K562 (cell line): ENCODE data around the gene BCL7C. TPM values are rescaled to one million over a fixed set of nuclear protein-coding genes. Genes with fewer than 3 reads are reported as not detected.

ENCODE experiments used
- ATF7 ChIP-seq: fragments of 450-650 bp; IDR thresholded peaks from 2 replicates; pipeline ENCODE4 v1.7.1; 2014; ENCODE audit warnings: mild to moderate bottlenecking, moderate library complexity
- BRCA1 ChIP-seq, 2 experiments: fragments of 450-650 bp in 1 of 2; sonication (generic) in 1 of 2; formaldehyde crosslinking in 1 of 2; IDR thresholded peaks; 2 replicates each; pipeline versions ENCODE4 v1.5.0 to v1.6.1; 2017 to 2020; ENCODE audit warnings: mild to moderate bottlenecking in 1 of 2, missing genetic modification reagents in 1 of 2
- CXXC5 ChIP-seq: fragments of 250-450 bp; sonication (Bioruptor Pico); IDR thresholded peaks from 2 replicates; pipeline ENCODE4 v1.8.0; 2022; ENCODE audit warnings: inconsistent platforms, mild to moderate bottlenecking, moderate library complexity
- EP300 ChIP-seq: IDR thresholded peaks from 2 replicates; pipeline ENCODE4 v1.6.1; 2012; ENCODE audit warnings: low read length, improper control_type of control experiment
- FOXO4 ChIP-seq: fragments of 450-650 bp; formaldehyde crosslinking; IDR thresholded peaks from 2 replicates; pipeline ENCODE4 v1.4.0; 2020; ENCODE audit warnings: mild to moderate bottlenecking, moderate library complexity
- FOXP4 ChIP-seq: sonication (generic); formaldehyde crosslinking; IDR thresholded peaks from 2 replicates; pipeline ENCODE4 v1.8.0; 2022; ENCODE audit warnings: mild to moderate bottlenecking, missing genetic modification reagents, borderline replicate concordance
- FUS ChIP-seq: fragments of 200-400 bp; formaldehyde crosslinking; optimal IDR thresholded peaks from 2 replicates; pipeline ENCODE3; 2017; ENCODE audit warnings: low read depth, low read length
- HNRNPUL1 ChIP-seq: fragments of 200-400 bp; formaldehyde crosslinking; IDR thresholded peaks from 2 replicates; pipeline ENCODE4 v1.6.1; 2017; ENCODE audit warnings: low read length
- KDM1A ChIP-seq, 2 experiments: fragments of 450-650 bp; IDR thresholded peaks; 2 replicates each; pipeline ENCODE4 v1.6.1; 2016; ENCODE audit warnings: mild to moderate bottlenecking in 2 of 2
- LEF1 ChIP-seq: fragments of 450-650 bp; IDR thresholded peaks from 2 replicates; pipeline ENCODE4 v1.6.1; 2016; ENCODE audit warnings: mild to moderate bottlenecking
- MEIS2 ChIP-seq: fragments of 450-650 bp; IDR thresholded peaks from 2 replicates; pipeline ENCODE4 v1.6.1; 2014; ENCODE audit warnings: mild to moderate bottlenecking; ENCODE audit not compliant: partially characterized antibody
- NR2C1 ChIP-seq, 2 experiments: fragments of 450-650 bp; IDR thresholded peaks; 2 replicates each; pipeline ENCODE4 v1.6.1; 2017; ENCODE audit warnings: mild to moderate bottlenecking in 2 of 2, antibody characterized with exemption in 1 of 2, inconsistent platforms in 1 of 2, missing compliant biosample characterization in 1 of 2, missing genetic modification characterization in 1 of 2
- PCBP2 ChIP-seq: fragments of 200-400 bp; formaldehyde crosslinking; IDR thresholded peaks from 2 replicates; pipeline ENCODE4 v1.6.1; 2018; ENCODE audit warnings: low read length, low read depth, mild to moderate bottlenecking, moderate library complexity; ENCODE audit not compliant: poor library complexity, severe bottlenecking
- PURB ChIP-seq: sonication (generic); formaldehyde crosslinking; IDR thresholded peaks from 2 replicates; pipeline ENCODE4 v1.9.0; 2021; ENCODE audit warnings: low read depth, mild to moderate bottlenecking, missing genetic modification reagents
- RNF2 ChIP-seq: sonication (generic); IDR thresholded peaks from 2 replicates; pipeline ENCODE4 v1.6.1; 2016
- TCF15 ChIP-seq: fragments of 250-450 bp; sonication (Bioruptor Pico); IDR thresholded peaks from 2 replicates; pipeline ENCODE4 v1.8.0; 2022; ENCODE audit warnings: moderate library complexity, mild to moderate bottlenecking, inconsistent platforms
- THRA ChIP-seq: fragments of 450-650 bp; IDR thresholded peaks from 2 replicates; pipeline ENCODE4 v1.6.1; 2017; ENCODE audit warnings: mild to moderate bottlenecking, moderate library complexity
- XRCC4 ChIP-seq: IDR thresholded peaks from one replicate; pipeline ENCODE4 v1.6.1; 2011; ENCODE audit not compliant: insufficient read depth, insufficient read length; ENCODE audit errors: extremely low read depth
- ZC3H4 ChIP-seq: sonication (generic); formaldehyde crosslinking; IDR thresholded peaks from 2 replicates; pipeline ENCODE4 v1.9.0; 2021; ENCODE audit warnings: missing genetic modification reagents, borderline replicate concordance
- ZNF311 ChIP-seq: fragments of 250-450 bp; sonication (Bioruptor Pico); IDR thresholded peaks from 2 replicates; pipeline ENCODE4 v1.4.0; 2020; ENCODE audit warnings: mild to moderate bottlenecking, moderate library complexity
- ZNF655 ChIP-seq: fragments of 250-450 bp; sonication (Bioruptor Pico); IDR thresholded peaks from 2 replicates; pipeline ENCODE4 v1.5.0; 2021
- polyA plus RNA-seq, 8 experiments: library from polyadenylated mRNA; depleted of rRNA in 4 of 8; stranded (reverse) in 5 of 8; unstranded in 3 of 8; fragments of >200 nt; fragmentation: Nextera tagmentation in 2 of 8; fragmentation: Illumina TruSeq in 1 of 8; extraction: Ambion mirVana in 2 of 8; extraction: Trizol in 1 of 8; gene quantifications; 2 replicates each; pipeline versions ENCODE4 v1.2.1 to v1.2.3, GENCODE V29; 2011 to 2014; ENCODE audit warnings: inconsistent platforms in 1 of 8, missing spikeins in 1 of 8
- total RNA-seq, 7 experiments: library from RNA; depleted of rRNA in 6 of 7; stranded (reverse); fragments of >200 nt in 6 of 7; fragmentation: Illumina TruSeq in 2 of 7; extraction: Trizol in 2 of 7; gene quantifications; 2 replicates each; pipeline versions ENCODE4 v1.2.1 to v1.2.3, GENCODE V29; 2011 to 2021; ENCODE audit warnings: low replicate concordance in 1 of 7

The BCL7C gene
- total and polyA plus RNA-seq, 9 of the 15 experiments (the other 6 are each of a cell fraction or from before 2014, with no cell fraction given), result 1.7 to 85.8 (median 19.6) TPM

- TF ChIP-seq CXXC5 (CRISPR knock-in tag), result peak; percentile 28; the same call in 1 of the 2 replicates
- TF ChIP-seq EP300, result peak; percentile 42
- no peak for TF ChIP-seq FUS
- no peak for TF ChIP-seq FOXO4 (CRISPR knock-in tag)
- TF ChIP-seq ZC3H4 (CRISPR knock-in tag), result no peak
- TF ChIP-seq BRCA1 (IDR thresholded peaks at IDR 0.05), result no peak
- TF ChIP-seq BRCA1 (CRISPR knock-in tag; IDR thresholded peaks at IDR 0.05), result no peak
- TF ChIP-seq THRA, result no peak; the same call in none of the 2 replicates
- no peak for TF ChIP-seq HNRNPUL1
- no peak for TF ChIP-seq MEIS2
- TF ChIP-seq PCBP2, result no peak
- TF ChIP-seq ZNF655 (CRISPR knock-in tag), result no peak
- no peak for TF ChIP-seq PURB (CRISPR knock-in tag)
- TF ChIP-seq XRCC4, result no peak
- TF ChIP-seq FOXP4 (CRISPR knock-in tag), result no peak
- peak; percentile 61; the same call in 1 of the 2 replicates for TF ChIP-seq RNF2
- 0 out of 2 replicates have a peak, but pooled peaks have one; percentile 31 for TF ChIP-seq ATF7
- no peak for TF ChIP-seq ZNF311
- TF ChIP-seq LEF1, result peak; percentile 77; the same call in 1 of the 2 replicates
- TF ChIP-seq TCF15 (CRISPR knock-in tag), result no peak
- peak; percentile 97 to 98 for TF ChIP-seq KDM1A (IDR thresholded peaks at IDR 0.05)
- peak; percentile 82 for TF ChIP-seq NR2C1 (IDR thresholded peaks at IDR 0.05)
- peak; percentile 85 for TF ChIP-seq NR2C1 (tag; IDR thresholded peaks at IDR 0.05)
These were observed 17.7 kb downstream of the BCL7C start (continued) for GRCh38 chr16:30875871-30876801.
